GM12878 (cell line): ENCODE data around the gene XAB2.

Experiments used
- CBX5 ChIP-seq: sonication (generic); IDR thresholded peaks from 2 replicates; pipeline ENCODE4 v1.6.1; 2016; ENCODE audit warnings: low read depth, moderate library complexity, mild to moderate bottlenecking, inconsistent platforms
- CHD1 ChIP-seq: IDR thresholded peaks from 2 replicates; pipeline ENCODE4 v1.6.1; 2012; ENCODE audit warnings: low read depth, low read length, improper control_type of control experiment
- E2F8 ChIP-seq: fragments of 450-650 bp; IDR thresholded peaks from 2 replicates; pipeline ENCODE4 v1.6.1; 2018; ENCODE audit warnings: mild to moderate bottlenecking, low read depth, moderate library complexity; ENCODE audit not compliant: partially characterized antibody
- HCFC1 ChIP-seq: fragments of 150-350 bp; IDR thresholded peaks from 2 replicates; pipeline ENCODE4 v1.6.1; 2014; ENCODE audit warnings: low read length
- IRF4 ChIP-seq: IDR thresholded peaks from 2 replicates; pipeline ENCODE4 v1.6.1; 2011; ENCODE audit warnings: low read depth, low read length
- MYC ChIP-seq: IDR thresholded peaks from 2 replicates; pipeline ENCODE4 v1.6.1; 2011; ENCODE audit warnings: mild to moderate bottlenecking, low read length, moderate library complexity, inconsistent platforms; ENCODE audit not compliant: insufficient read depth, insufficient replicate concordance, insufficient read length, severe bottlenecking
- REST ChIP-seq: IDR thresholded peaks from 2 replicates; pipeline ENCODE4 v1.6.1; 2012; ENCODE audit warnings: mild to moderate bottlenecking, low read depth, low read length
- RFX5 ChIP-seq: IDR thresholded peaks from 2 replicates; pipeline ENCODE4 v1.6.1; 2011; ENCODE audit warnings: low read depth, low read length, improper control_type of control experiment
- SIN3A ChIP-seq: IDR thresholded peaks from 2 replicates; pipeline ENCODE4 v1.6.1; 2012; ENCODE audit warnings: low read depth, low read length, improper control_type of control experiment
- SMC3 ChIP-seq: IDR thresholded peaks from 2 replicates; pipeline ENCODE4 v1.6.1; 2011; ENCODE audit warnings: low read length, improper control_type of control experiment, borderline replicate concordance
- SRF ChIP-seq, 2 experiments: IDR thresholded peaks; 2 replicates each; pipeline ENCODE4 v1.6.1; 2011; ENCODE audit warnings: low read depth in 2 of 2, low read length in 2 of 2, mild to moderate bottlenecking in 1 of 2, moderate library complexity in 1 of 2
- SUZ12 ChIP-seq: fragments of 200-600 bp; sonication (generic); IDR thresholded peaks from one replicate; pipeline ENCODE4 v1.6.1; 2018; ENCODE audit warnings: antibody characterized with exemption, mild to moderate bottlenecking; ENCODE audit not compliant: unreplicated experiment
- ZZZ3 ChIP-seq: IDR thresholded peaks from 2 replicates; pipeline ENCODE4 v1.6.1; 2011; ENCODE audit warnings: low read depth; ENCODE audit not compliant: control insufficient read depth, insufficient read length
- TF ChIP-seq, protein P1 (sequence below), 3 experiments: IDR thresholded peaks in 2 of 3; conservative IDR thresholded peaks in 1 of 3; 2 replicates each; pipeline ENCODE4 v1.5.1; 2011; ENCODE audit warnings: low read depth in 3 of 3, low read length in 3 of 3, mild to moderate bottlenecking in 3 of 3, control low read depth in 2 of 3, moderate library complexity in 2 of 3, inconsistent platforms in 1 of 3, mixed read lengths in 1 of 3; ENCODE audit not compliant: control insufficient read depth in 2 of 3, insufficient read depth in 1 of 3; ENCODE audit errors: extremely low read depth in 1 of 3

GRCh38 chr19:7622933-7623685 is 6.2 kb downstream of the XAB2 start:
- TF ChIP-seq, protein P1, sequence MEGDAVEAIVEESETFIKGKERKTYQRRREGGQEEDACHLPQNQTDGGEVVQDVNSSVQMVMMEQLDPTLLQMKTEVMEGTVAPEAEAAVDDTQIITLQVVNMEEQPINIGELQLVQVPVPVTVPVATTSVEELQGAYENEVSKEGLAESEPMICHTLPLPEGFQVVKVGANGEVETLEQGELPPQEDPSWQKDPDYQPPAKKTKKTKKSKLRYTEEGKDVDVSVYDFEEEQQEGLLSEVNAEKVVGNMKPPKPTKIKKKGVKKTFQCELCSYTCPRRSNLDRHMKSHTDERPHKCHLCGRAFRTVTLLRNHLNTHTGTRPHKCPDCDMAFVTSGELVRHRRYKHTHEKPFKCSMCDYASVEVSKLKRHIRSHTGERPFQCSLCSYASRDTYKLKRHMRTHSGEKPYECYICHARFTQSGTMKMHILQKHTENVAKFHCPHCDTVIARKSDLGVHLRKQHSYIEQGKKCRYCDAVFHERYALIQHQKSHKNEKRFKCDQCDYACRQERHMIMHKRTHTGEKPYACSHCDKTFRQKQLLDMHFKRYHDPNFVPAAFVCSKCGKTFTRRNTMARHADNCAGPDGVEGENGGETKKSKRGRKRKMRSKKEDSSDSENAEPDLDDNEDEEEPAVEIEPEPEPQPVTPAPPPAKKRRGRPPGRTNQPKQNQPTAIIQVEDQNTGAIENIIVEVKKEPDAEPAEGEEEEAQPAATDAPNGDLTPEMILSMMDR (IDR thresholded peaks at IDR 0.05 in 2 of 3, conservative IDR thresholded peaks at IDR 0.05 in 1 of 3; ENCODE audit: control insufficient read depth in 2 of 3, extremely low read depth in 1 of 3, insufficient read depth in 1 of 3, low read depth in 3 of 3, low read length in 3 of 3), result no peak
- TF ChIP-seq CBX5, result no peak
- no peak for TF ChIP-seq SMC3
- no peak for TF ChIP-seq CHD1
- TF ChIP-seq E2F8, result no peak
- TF ChIP-seq HCFC1, result no peak
- TF ChIP-seq SUZ12, result no peak
- TF ChIP-seq SRF (IDR thresholded peaks at IDR 0.05; ENCODE audit: low read depth in 2 of 2, low read length in 2 of 2), result no peak
- TF ChIP-seq IRF4, result no peak
- no peak for TF ChIP-seq MYC
- no peak for TF ChIP-seq SIN3A
- TF ChIP-seq RFX5, result no peak
- TF ChIP-seq ZZZ3, result no peak
- no peak for TF ChIP-seq REST
